Endometrial microvascular endothelial cells (primary cell): ENCODE data around the gene GTF2H2. TPM values are rescaled to one million over a fixed set of nuclear protein-coding genes. Genes with fewer than 3 reads are reported as not detected.
"Not testable (repeated sequence)": the region's sequence is repeated elsewhere in the genome, so short reads cannot be mapped to it uniquely, and the experiment has no call there.

ENCODE experiments used
- in situ Hi-C: cut with HindIII; loops from 2 replicates; pipeline ENCODE4 v1.10.0; 2017; ENCODE audit warnings: low sequenced_read_pairs, low pct_unique_long_range_greater_than_20kb; ENCODE audit errors: inconsistent ontology term
- total RNA-seq: library from RNA; depleted of rRNA; stranded (reverse); fragments of >200 nt; gene quantifications from one replicate; pipeline ENCODE4 v1.2.3, GENCODE V29; 2015; ENCODE audit errors: inconsistent ontology term

GTF2H2 gene
- total RNA-seq, 1 donor from 2014 or later: 15.5 TPM

DNA sequence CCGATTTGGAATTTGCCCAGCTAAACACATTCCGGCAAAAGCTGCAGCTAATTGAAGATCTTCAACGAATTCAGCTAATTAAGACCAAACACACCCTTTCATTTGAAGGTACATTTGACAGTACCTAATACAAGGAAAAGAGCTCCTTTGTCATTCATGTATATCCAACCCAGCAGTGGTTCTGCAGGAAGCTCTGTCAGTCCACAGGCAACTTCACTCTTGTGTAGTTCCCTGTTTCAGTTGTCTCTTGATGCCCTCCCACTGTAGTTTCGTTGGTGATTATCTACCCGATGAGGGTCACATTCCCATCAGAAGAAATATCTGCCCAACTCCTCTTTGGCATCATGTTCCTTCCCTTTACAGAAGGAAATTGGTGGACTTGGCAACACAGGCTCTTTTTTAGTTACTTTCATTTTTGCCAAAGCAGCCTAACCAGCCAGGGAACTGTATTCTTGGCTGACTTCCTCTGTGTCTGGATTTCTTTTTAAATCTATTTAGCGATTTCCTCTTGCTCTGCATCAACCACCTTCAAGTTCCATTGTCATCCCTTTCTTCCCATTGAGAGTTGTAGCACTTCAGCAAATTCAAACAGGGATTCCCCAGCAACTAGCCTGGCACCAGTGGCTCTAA is 49.0 kb downstream of the GTF2H2 start:
- in situ Hi-C loops: not testable (repeated sequence)

DNA sequence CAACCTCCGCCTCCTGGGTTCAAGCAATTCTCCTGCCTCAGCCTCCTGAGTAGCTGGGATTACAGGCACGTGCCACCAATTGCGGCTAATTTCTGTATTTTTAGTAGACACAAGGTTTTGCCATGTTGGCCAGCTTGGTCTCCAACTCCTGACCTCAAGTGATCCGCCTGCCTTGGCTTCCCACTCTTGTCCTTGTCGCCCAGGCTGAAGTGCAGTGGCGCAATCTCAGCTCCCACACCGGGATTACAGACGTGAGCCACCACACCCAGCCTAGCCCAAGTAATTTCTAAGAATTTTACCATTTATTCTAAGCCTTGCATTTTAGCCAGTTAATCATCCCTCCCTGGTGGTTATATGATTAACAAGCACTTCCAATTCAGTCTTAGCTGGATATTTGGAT is 53.3 kb downstream of the GTF2H2 start:
- in situ Hi-C loops: no loop called here

GRCh38 chr5:71013575-71013974 is 53.9 kb downstream of the GTF2H2 start:
- in situ Hi-C loops: no loop called here

GRCh38 chr5:71011194-71011792 is 56.2 kb downstream of the GTF2H2 start:
- in situ Hi-C loops: no loop called here

GRCh38 chr5:71006983-71007382 is 60.5 kb downstream of the GTF2H2 start:
- in situ Hi-C loops: not testable (repeated sequence)

Other genes starting within 250 kb of the GTF2H2 start
- gene SERF1A, start 167.0 kb downstream of the GTF2H2 start, total RNA-seq: 8.5 TPM
- gene SMN1, start 142.6 kb downstream of the GTF2H2 start, total RNA-seq: 60.5 TPM
- 0.74 TPM for gene NAIP, start 42.3 kb downstream of the GTF2H2 start, total RNA-seq